GM12878 (cell line): Measurements from ENCODE around the gene NCAPD3. TPM values are rescaled to one million over a fixed set of nuclear protein-coding genes. Genes with fewer than 3 reads are reported as not detected.

ENCODE experiments used
- ATF2 ChIP-seq: IDR thresholded peaks from 2 replicates; pipeline ENCODE4 v1.6.1; 2012; ENCODE audit warnings: low read length, inconsistent platforms
- ETV6 ChIP-seq, 2 experiments: fragments of 450-650 bp in 1 of 2; IDR thresholded peaks in 1 of 2; conservative IDR thresholded peaks in 1 of 2; 2 replicates each; pipeline ENCODE4 v1.6.1; 2014; ENCODE audit warnings: antibody characterized with exemption in 1 of 2, borderline replicate concordance in 1 of 2, low read depth in 1 of 2, mild to moderate bottlenecking in 1 of 2, moderate library complexity in 1 of 2
- FOS ChIP-seq: IDR thresholded peaks from 3 replicates; pipeline ENCODE4 v1.6.1; 2011; ENCODE audit warnings: borderline replicate concordance; ENCODE audit not compliant: insufficient read length; ENCODE audit errors: extremely low read depth
- HCFC1 ChIP-seq: fragments of 150-350 bp; IDR thresholded peaks from 2 replicates; pipeline ENCODE4 v1.6.1; 2014; ENCODE audit warnings: low read length
- KAT2A ChIP-seq: conservative IDR thresholded peaks from 2 replicates; pipeline ENCODE4 v1.6.1; 2011; ENCODE audit warnings: low read depth, low read length; ENCODE audit not compliant: control insufficient read depth
- NFIC ChIP-seq: IDR thresholded peaks from 2 replicates; pipeline ENCODE4 v1.6.1; 2012; ENCODE audit warnings: low read depth, mild to moderate bottlenecking, inconsistent platforms, low read length, moderate library complexity
- PAX5 ChIP-seq: IDR thresholded peaks from 2 replicates; pipeline ENCODE4 v1.6.1; 2011; ENCODE audit warnings: low read depth, low read length, borderline replicate concordance
- PRDM15 ChIP-seq: fragments of 450-650 bp; formaldehyde crosslinking; IDR thresholded peaks from 2 replicates; pipeline ENCODE4 v1.4.0; 2020; ENCODE audit warnings: mild to moderate bottlenecking, moderate library complexity
- RFX5 ChIP-seq: IDR thresholded peaks from 2 replicates; pipeline ENCODE4 v1.6.1; 2011; ENCODE audit warnings: low read depth, low read length, improper control_type of control experiment
- USF2 ChIP-seq: IDR thresholded peaks from 2 replicates; pipeline ENCODE4 v1.6.1; 2011; ENCODE audit warnings: low read depth, low read length, improper control_type of control experiment, borderline replicate concordance
- WRNIP1 ChIP-seq: IDR thresholded peaks from 2 replicates; pipeline ENCODE4 v1.6.1; 2011; ENCODE audit warnings: low read depth, low read length, improper control_type of control experiment, borderline replicate concordance
- YBX1 ChIP-seq: fragments of 450-650 bp; IDR thresholded peaks from 2 replicates; pipeline ENCODE4 v1.6.1; 2016; ENCODE audit warnings: antibody characterized with exemption
- ZBTB11 ChIP-seq: fragments of 450-650 bp; formaldehyde crosslinking; IDR thresholded peaks from 2 replicates; pipeline ENCODE4 v1.5.0; 2022; ENCODE audit warnings: mild to moderate bottlenecking, missing genetic modification characterization
- ZNF622 ChIP-seq: fragments of 450-650 bp; IDR thresholded peaks from 2 replicates; pipeline ENCODE4 v1.6.1; 2017; ENCODE audit warnings: mild to moderate bottlenecking, inconsistent platforms
- polyA plus RNA-seq, 11 experiments: library from polyadenylated mRNA; depleted of rRNA in 4 of 11; unstranded in 6 of 11; stranded (reverse) in 5 of 11; fragments of >200 nt; fragmentation: Nextera tagmentation in 4 of 11; fragmentation: Illumina TruSeq in 1 of 11; extraction: Ambion mirVana in 4 of 11; extraction: Trizol in 1 of 11; gene quantifications; 1 replicate in 1 of 11; 2 replicates in 10 of 11; pipeline versions ENCODE4 v1.2.1 to v1.2.3, GENCODE V29; 2011 to 2016; ENCODE audit warnings: inconsistent platforms in 2 of 11, missing spikeins in 2 of 11, low read depth in 1 of 11
- total RNA-seq, 4 experiments: library from RNA; depleted of rRNA in 3 of 4; stranded (reverse); fragments of >200 nt in 3 of 4; fragmentation: Illumina TruSeq in 1 of 4; extraction: Trizol in 1 of 4; gene quantifications; 2 replicates each; pipeline versions ENCODE4 v1.2.1 to v1.2.3, GENCODE V29; 2013 to 2021
- TF ChIP-seq, protein P1 (sequence below): fragments of 450-650 bp; IDR thresholded peaks from 2 replicates; pipeline ENCODE4 v1.6.1; 2014; ENCODE audit warnings: mild to moderate bottlenecking

NCAPD3 gene
- total and polyA plus RNA-seq, 10 of the 15 experiments (the other 5 are each of a cell fraction or from before 2014, with no cell fraction given): 14.9 to 58.2 (median 48.2) TPM

GRCh38 chr11:134252346-134253187 lies 28.8 kb upstream of the NCAPD3 start (continued):
- TF ChIP-seq ZBTB11 (CRISPR knock-in tag) (no peak), ZNF622 (no peak), PAX5 (0 out of 2 replicates have a peak, but pooled peaks have one; percentile 23), USF2 (no peak), ETV6 (conservative IDR thresholded peaks at IDR 0.05 in 1 of 2, IDR thresholded peaks at IDR 0.05 in 1 of 2; ENCODE audit: borderline replicate concordance in 1 of 2, low read depth in 1 of 2) (no peak), FOS (no peak), RFX5 (no peak), YBX1 (no peak), PRDM15 (CRISPR knock-in tag) (no peak), WRNIP1 (no peak), ATF2 (no peak), KAT2A (no peak), NFIC (no peak), HCFC1 (no peak)
- TF ChIP-seq, protein P1, sequence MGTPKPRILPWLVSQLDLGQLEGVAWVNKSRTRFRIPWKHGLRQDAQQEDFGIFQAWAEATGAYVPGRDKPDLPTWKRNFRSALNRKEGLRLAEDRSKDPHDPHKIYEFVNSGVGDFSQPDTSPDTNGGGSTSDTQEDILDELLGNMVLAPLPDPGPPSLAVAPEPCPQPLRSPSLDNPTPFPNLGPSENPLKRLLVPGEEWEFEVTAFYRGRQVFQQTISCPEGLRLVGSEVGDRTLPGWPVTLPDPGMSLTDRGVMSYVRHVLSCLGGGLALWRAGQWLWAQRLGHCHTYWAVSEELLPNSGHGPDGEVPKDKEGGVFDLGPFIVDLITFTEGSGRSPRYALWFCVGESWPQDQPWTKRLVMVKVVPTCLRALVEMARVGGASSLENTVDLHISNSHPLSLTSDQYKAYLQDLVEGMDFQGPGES: no peak
